Colonic mucosa (tissue), 4 donors: Measurements from ENCODE around the gene PQBP1. TPM values are rescaled to one million over a fixed set of nuclear protein-coding genes. Genes with fewer than 3 reads are reported as not detected.

Experiments
- DNase-seq: peaks from one replicate; pipeline ENCODE4 v3.0.0-alpha.2; 2020
- H3K27ac ChIP-seq: fragments of 200-600 bp; one replicate; pipeline ENCODE4 v1.8.0; 2021
- H3K27me3 ChIP-seq: fragments of 200-600 bp; one replicate; pipeline ENCODE4 v1.8.0; 2021
- H3K36me3 ChIP-seq: fragments of 200-600 bp; one replicate; pipeline ENCODE4 v1.8.0; 2021
- H3K4me1 ChIP-seq: fragments of 200-600 bp; one replicate; pipeline ENCODE4 v1.8.0; 2021; ENCODE audit warnings: mild to moderate bottlenecking
- H3K4me3 ChIP-seq: fragments of 200-600 bp; one replicate; pipeline ENCODE4 v1.8.0; 2021
- H3K9ac ChIP-seq, 2 donors: one replicate each; pipeline ENCODE4 v1.7.0; 2013; ENCODE audit warnings: control low read depth in 2 of 2, low read depth in 2 of 2, low read length in 2 of 2
- H3K9me3 ChIP-seq: fragments of 200-600 bp; one replicate; pipeline ENCODE4 v1.8.0; 2021
- CTCF ChIP-seq: fragments of 200-600 bp; IDR thresholded peaks from one replicate; pipeline ENCODE4 v1.8.0; 2022; ENCODE audit warnings: antibody characterized with exemption, mild to moderate bottlenecking
- intact Hi-C: fragments of 100-400 bp; cut with DNase I; formaldehyde crosslinking; loops from one replicate; pipeline ENCODE4 v1.14.1; 2022
- total RNA-seq, 2 donors: library from RNA; stranded (reverse); fragmentation: NEBNext Ultra II Directional in 1 of 2; extraction: Animal tissue kit (Norgen Biotek cat#: 25700) in 1 of 2; gene quantifications; one replicate each; pipeline ENCODE4 v1.2.1, GENCODE V29; 2021
- donor health status: healthy.
- donor health status: DM: no; HTN: no; CAD: no.
- donor health status: DM: no; HTN: no; CAD: no.

Gene PQBP1
- total RNA-seq, 2 donors from 2014 or later, result 68.1 to 76.3 TPM

DNA sequence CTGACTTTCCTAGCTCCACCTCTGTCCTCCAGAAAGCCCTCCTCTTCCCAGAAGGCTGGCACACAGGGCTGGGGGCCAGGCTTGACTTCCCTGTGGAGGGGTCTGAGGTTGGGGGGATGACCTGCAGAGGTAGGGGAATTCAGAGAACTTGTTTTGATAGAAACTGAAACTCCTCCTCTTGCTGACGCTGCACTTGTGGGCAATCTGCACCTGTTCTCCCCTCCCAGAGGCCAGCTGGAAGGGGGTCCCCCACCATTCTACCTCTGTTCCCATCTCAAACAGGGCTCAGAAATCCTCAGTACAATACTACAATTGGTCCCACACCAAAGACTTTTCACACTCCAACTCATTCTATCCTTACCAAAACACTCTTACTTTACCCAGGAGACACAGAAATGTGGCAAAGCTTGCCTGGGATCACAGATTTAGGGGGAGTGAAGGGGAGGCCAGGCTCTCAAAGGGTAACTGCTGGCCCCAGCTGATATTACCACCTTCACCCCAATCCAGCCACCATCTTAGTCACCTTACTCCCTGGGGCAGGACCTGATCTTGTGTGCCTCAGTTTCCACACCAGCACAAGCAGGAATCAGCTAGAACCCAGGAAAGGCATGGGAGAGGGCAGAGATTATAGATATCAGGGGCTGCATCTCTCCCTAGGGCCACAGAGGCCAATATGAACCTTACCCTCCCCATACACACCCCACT is 41.1 kb downstream of the PQBP1 start:
- intact Hi-C loops, result no loop called here
- no peak overlapping the region for H3K4me3 ChIP-seq
- peak overlapping the region in 1 of 2 donors; percentile 38 for H3K9ac ChIP-seq
- no peaks in the 10 kb centered on the region for H3K36me3 ChIP-seq
- TF ChIP-seq CTCF, result no peak
- H3K4me1 ChIP-seq, result no peaks in the 10 kb centered on the region
- H3K27ac ChIP-seq, result peak overlapping the region; percentile 27
- H3K27me3 ChIP-seq, result no peaks in the 10 kb centered on the region
- H3K9me3 ChIP-seq, result no peaks in the 10 kb centered on the region
- no peak for DNase-seq

DNA sequence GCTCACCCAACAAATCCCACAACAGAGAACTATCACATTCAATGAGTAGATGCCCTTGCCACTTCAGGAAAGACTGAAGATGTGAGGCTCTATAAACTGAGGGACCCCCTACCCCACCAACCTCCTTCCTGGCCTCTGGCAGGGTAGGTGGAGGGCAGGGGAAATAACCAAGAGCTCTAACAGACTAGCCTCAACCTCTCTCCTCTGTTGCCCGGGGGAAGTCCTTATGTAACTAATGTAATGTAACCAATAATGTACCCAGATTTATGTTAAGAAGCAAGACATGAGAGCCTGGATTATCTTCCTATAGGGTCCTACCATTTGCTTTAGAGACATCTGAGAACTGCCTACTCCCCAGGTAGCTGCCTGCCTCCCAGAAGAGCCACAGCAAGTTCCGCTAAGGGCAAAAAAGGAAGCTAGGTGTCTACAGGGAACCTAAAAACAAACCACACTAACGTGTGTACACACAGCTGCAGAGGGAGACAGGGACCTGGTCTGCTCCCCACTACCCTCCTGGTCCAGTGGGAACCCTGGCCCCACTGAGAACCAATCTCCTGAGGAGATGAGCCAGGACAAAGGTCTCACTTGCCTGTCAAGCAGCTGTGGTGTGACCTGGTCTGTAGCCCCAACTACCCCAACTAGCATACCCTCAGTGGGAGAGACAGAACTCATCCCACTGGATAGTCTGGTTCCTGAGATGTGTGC is 41.9 kb downstream of the PQBP1 start:
- Histone ChIP-seq H3K36me3 (no peaks in the 10 kb centered on the region), H3K4me1 (no peaks in the 10 kb centered on the region), H3K9ac (peak overlapping the region in 1 of 2 donors; percentile 38), H3K27me3 (no peaks in the 10 kb centered on the region), H3K27ac (peak overlapping the region; percentile 27), H3K4me3 (no peak overlapping the region), H3K9me3 (no peaks in the 10 kb centered on the region)
- DNase-seq, result no peak
- no peak for TF ChIP-seq CTCF
- intact Hi-C loops, result no loop called here

DNA sequence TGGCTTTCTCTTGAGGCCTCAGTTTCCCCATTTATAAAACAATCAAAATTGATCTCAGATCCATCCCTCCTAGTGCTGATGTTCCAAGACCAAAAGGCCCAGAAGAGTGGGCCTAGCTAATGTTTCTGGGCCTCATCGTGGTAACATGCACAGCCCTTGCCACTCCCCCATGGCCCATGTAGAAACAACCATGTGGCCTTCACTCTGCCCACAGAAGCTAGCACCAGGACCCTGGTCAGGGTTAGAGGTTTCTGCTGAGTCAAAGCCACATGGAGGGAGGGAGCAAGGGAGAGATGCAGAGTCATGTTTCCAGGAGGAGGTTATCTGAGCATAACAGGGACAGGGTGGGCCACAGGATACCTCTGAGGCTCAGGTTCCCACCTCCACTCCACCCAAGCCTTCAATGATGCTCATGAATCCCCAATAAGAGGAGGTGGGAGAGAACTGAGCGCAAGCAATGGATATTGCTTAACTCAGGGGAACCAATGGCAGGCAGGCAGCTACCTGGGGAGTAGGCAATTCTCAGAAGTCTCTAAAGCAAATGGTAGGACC is 42.8 kb downstream of the PQBP1 start:
- Histone ChIP-seq H3K9me3 (no peaks in the 10 kb centered on the region), H3K4me3 (no peak overlapping the region), H3K9ac (no peak overlapping the region), H3K27ac (no peak overlapping the region), H3K36me3 (no peaks in the 10 kb centered on the region), H3K4me1 (no peaks in the 10 kb centered on the region), H3K27me3 (no peaks in the 10 kb centered on the region)
- no peak for TF ChIP-seq CTCF
- no peak for DNase-seq
- intact Hi-C loops, result no loop called here

DNA sequence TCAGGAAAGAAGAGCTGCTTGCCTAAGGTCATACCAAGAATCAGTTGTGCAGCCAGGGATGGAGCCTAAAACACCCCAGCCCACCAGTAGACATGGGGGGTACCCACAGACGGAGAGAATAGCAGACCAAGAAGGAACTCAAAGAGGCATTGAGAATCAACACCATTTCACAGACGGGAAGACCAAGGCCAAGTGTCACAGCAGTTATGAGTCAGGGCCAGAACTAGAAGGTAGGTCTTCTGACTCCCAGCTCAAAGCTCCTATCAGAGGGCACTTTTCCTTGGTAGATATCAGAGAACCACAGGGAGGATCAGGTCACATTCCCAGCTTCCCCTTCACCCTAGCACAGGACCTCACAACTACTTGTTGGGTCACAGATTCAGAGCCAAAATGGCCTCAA is 45.2 kb downstream of the PQBP1 start:
- no peak for DNase-seq
- Histone ChIP-seq H3K27me3 (no peaks in the 10 kb centered on the region), H3K36me3 (no peaks in the 10 kb centered on the region), H3K9ac (no peak overlapping the region), H3K27ac (no peak overlapping the region), H3K4me1 (no peaks in the 10 kb centered on the region), H3K4me3 (no peak overlapping the region), H3K9me3 (no peaks in the 10 kb centered on the region)
- TF ChIP-seq CTCF, result no peak
- intact Hi-C loops, result no loop called here

DNA sequence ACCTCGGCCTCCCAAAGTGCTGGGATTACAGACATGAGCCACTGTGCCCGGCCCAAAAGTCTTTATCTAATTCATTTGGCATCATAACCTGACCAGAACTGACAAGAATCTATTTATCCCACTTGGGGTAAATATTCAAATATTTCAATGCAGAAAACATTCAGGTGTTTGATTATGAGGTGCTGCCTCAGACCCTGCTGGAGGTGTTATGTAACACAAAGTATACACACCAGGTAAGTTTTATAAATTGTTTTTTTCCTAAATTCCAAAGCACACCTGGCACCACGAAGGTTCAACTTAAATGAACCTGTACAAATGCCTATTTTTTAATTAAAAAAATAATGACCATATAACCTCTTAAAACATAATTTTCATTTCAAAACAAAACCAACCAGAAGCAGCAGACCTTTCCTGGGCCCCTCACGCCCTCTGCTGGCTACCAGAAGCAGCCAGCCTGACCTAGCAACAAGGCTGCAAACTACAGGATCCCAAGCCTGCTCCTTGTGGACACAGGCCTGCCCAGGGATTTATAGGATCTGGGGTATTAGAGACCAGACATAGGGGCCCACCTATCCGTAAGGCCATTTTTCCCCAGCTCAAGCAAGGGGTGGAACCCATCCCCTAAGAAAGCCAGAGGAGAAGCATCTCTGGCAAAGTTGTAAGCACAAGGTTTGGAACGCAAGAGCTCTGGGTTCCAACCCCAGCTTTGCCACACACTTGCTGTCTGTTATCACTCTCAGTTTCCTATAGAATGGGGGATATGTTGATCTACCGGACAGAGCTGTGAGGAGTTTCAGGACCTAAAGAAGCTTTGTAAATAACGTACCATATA is 48.0 kb downstream of the PQBP1 start:
- DNase-seq, result peak; percentile 55
- H3K9ac ChIP-seq, result no peak overlapping the region
- no peaks in the 10 kb centered on the region for H3K27me3 ChIP-seq
- TF ChIP-seq CTCF, result peak; percentile 86
- intact Hi-C loops, result no loop called here
- H3K4me3 ChIP-seq, result no peak overlapping the region
- no peaks in the 10 kb centered on the region for H3K9me3 ChIP-seq
- no peaks in the 10 kb centered on the region for H3K36me3 ChIP-seq
- no peak overlapping the region for H3K27ac ChIP-seq
- H3K4me1 ChIP-seq, result no peaks in the 10 kb centered on the region
